Left lobe of liver (tissue), 2 donors: Measurements from ENCODE around the gene SUDS3. TPM values are rescaled to one million over a fixed set of nuclear protein-coding genes. Genes with fewer than 3 reads are reported as not detected.
"Not testable (repeated sequence)": the region's sequence is repeated elsewhere in the genome, so short reads cannot be mapped to it uniquely, and the experiment has no call there.

Experiments used
- ATAC-seq: fragments of 200-7000 bp; cut with Tn5 transposase; one replicate; pipeline ENCODE4 v1.9.1; 2020; ENCODE audit warnings: mild to moderate bottlenecking, moderate library complexity
- DNase-seq: peaks from one replicate; pipeline ENCODE4 v3.0.0-alpha.2; 2020; ENCODE audit warnings: low spot score
- total RNA-seq: library from RNA; stranded (reverse); gene quantifications from one replicate; pipeline ENCODE4 v1.2.1, GENCODE V29; 2021
- donor health status: DM: no; HTN: no; CAD: no; lungs with moderate emphysema.
- donor health status: DM: no; HTN: yes; CAD: no.

The SUDS3 gene, protein sequence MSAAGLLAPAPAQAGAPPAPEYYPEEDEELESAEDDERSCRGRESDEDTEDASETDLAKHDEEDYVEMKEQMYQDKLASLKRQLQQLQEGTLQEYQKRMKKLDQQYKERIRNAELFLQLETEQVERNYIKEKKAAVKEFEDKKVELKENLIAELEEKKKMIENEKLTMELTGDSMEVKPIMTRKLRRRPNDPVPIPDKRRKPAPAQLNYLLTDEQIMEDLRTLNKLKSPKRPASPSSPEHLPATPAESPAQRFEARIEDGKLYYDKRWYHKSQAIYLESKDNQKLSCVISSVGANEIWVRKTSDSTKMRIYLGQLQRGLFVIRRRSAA
- total RNA-seq, result 10.8 TPM

DNA sequence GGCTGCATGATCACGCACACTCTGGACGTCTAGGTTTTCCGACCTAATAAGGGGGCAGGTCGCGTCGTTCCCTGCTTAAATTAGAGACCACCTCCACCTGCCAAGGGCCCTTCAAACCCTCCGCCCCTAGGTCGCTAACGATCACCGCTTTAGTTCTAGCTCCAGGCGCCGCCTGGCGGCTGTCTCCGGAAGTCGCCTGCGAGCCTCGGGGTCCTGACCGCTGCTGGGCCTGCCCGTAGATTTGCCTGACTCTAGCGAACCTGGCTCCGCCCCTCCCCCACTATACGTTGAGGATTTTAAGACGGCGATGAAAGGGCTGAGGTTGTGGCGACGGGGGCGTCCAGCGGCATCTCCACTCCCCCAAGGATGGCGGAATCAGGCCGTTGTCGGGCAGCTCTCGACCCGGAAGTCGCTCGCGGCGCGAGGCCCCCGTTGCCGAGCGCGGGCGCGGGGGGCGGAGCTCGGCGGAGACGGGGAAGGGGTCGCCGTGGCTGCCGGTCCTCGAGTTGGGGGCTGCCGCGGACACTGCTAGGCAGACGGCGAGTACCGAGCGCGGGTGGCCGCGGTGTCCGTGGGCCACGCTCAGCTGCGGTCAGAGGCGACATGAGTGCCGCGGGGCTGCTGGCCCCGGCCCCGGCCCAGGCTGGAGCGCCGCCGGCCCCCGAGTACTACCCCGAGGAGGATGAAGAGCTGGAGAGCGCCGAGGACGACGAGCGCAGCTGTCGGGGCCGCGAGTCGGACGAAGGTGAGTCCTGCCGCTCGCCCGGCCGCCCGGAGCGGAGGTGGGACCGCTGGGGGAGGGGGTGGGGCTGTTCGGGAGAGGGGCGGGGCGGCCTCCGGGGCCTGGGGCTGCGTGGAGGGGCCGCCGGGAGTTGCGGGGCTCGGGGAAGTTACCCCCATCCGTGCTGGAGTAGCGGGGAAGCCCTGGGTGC, at the start of gene SUDS3:
Gene SUDS3, plus strand, starts transcription at position 467 of the 932 bp plus-strand sequence. Its CDS starts 137 bp downstream, at position 604.
- ATAC-seq (peak; percentile 68), DNase-seq (peak; percentile 94)

DNA sequence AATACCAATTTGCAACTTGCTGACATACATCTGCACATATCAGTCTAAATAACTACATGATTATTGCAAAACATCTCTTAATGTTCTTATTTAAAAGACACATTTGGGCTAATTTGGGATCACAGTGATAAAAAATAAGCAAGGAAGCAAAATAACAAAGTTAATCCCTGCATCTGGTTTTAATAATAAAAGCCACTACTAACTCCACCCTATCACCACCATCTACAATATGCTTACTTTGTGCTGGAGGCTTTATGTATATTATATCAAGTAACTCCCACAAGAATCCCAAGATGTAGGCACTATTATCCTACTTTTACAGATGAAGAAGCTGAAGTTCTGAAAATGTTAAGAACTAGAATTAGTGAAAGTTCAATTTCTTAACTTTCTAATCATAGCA, 49.4 kb upstream of the SUDS3 start:
- no peak for DNase-seq
- no peak for ATAC-seq

DNA sequence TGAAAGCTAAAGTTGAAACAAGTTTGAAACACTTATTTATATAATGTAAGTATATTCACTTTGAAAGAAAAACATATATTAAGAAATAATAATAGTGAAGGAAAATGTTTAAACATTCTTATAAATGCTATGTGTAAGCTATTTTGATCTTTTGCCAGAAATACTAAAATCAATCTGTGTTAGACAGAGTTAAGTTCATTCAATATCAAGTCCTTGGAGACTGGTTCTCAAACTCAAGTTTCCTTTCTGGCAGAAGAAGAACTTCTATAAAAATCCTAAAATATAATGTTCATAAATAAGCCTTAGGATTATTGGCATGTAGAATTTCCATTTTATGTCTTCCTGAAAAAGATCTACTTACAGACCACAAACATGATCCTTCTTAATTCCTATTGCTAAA, 49.0 kb upstream of the SUDS3 start:
- DNase-seq (no peak), ATAC-seq (no peak)

DNA sequence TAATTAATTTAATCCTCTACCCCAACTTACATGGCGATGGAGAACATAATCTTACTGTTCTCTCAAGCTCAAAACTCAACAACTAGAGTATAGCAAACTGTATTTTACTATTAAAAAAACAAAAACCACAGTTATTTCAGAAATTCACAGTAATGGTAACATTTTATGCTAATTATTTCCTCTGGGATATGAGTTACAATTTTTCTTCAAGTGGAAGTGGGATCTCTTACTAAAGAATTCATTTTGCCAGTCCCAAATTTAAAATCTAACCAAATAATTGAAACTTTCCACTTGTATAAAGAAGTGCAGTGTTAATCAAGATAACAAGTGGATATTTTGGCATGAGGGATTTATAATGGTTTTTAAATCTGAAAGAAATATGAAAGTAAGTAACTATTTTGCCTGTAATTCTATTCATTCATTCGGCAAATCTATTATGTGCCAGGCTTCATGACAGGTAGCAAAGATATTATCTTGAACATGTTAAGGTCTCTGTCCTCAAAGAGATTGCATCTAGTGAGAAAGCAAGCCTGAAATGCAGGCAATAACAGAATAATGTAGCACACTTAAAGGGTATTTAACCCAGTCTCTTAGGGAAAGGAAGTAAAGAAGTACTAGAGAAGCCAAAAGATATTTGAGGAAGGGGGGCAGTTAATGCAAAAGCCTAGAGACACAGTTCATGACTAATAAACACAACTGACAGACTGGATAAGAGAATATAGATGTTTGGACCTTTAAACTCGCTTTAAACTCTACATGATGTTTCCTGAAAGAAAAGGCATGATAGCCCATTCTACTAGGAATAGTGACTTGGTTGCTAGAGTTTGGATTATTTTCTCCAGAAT, 47.6 kb upstream of the SUDS3 start:
- no peak for ATAC-seq
- DNase-seq, result no peak

DNA sequence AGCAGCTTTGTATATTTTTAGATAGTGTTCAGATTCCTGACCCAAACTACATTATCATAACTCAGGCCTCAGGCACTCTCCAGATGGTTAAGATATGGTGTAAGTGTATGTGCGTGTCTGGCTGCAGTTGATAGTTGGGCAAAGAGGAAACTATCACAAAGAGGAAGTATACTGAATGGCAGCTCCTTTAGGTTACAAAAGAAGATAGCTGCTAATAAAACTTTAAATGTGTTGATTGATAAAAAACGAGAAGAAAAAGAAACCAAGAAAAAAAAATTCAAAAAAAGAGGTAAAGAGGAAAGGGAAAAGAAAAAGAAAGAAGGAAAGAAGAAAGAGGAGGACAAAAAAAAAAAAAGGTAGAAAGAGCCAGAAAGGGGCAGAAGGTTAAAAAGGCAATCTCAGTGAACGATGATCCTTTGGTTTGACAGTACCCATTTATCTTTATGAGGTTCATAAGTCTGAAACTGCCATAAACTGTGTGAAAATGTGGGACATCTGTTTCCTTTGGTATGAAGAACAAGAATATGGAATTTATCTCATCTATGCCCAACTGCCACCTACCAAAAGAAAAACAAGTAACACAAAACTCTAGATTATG, 45.8 kb upstream of the SUDS3 start:
- ATAC-seq, result peak; percentile 19

DNA sequence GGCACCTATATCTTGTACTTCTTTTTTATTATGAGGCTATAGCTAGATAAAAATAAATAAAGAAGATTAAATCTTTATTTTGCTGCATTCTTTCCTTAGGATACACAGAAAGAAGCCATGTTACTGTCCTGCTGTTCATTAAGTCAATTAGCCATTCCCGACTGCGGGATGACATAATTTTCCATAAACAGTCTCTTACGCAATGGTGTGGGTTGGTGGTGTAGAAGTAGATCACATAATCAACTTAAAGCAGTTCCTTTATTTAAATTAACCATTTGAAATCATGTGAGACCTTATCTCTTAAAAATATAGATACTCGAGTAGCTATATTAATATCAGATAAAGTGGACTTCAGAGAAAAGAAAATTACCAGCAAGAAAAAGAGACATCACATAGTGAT, 43.8 kb upstream of the SUDS3 start:
- ATAC-seq (no peak), DNase-seq (no peak)

More for the DNA sequence above, 45.8 kb upstream of the SUDS3 start:
- no peak for DNase-seq

DNA sequence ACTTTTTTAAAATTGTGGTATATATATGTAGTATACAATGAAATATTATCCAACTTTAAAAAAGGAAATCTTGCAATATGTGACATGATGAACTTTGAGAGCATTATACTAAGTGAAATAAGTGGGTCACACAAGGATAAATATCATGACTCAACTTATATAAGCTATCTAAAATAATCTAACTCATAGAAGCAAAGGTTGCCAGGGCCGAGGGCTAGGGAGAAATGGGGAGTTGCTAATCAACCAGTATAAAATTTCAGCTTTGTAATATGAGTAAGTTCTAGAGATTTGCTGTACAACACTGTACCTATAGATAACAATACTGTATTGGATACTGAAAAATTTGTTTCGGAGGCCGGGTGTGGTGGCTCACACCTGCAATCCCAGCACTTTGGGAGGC, 42.1 kb upstream of the SUDS3 start:
- no peak for DNase-seq
- ATAC-seq, result no peak

DNA sequence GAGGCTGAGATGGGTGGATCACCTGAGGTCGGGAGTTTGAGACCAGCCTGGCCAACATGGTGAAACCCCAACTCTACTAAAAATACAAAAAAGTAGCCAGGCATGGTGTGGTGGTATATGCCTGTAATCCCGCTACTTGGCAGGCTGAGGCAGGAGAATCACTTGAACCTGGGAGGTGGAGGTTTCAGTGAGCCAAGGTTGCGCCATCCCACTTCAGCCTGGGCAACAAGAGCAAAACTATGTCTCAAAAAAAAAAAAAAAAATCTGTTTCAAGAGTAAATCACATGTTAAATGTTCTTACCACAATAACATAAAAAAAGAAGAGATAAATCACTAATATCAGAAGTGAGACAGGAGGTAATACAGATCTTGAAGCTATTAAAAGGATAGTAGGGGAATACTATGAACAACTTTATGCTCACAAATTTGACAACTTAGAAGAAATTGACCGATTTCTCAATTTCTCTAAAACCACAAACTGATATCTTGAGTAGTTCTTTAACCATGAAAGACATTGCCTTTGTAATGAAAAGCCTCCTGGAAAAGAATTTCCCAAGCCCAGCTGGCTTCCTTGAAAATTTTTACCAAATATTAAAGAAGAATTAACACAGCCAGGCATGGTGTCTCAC, 41.3 kb upstream of the SUDS3 start:
- ATAC-seq (no peak), DNase-seq (no peak)

DNA sequence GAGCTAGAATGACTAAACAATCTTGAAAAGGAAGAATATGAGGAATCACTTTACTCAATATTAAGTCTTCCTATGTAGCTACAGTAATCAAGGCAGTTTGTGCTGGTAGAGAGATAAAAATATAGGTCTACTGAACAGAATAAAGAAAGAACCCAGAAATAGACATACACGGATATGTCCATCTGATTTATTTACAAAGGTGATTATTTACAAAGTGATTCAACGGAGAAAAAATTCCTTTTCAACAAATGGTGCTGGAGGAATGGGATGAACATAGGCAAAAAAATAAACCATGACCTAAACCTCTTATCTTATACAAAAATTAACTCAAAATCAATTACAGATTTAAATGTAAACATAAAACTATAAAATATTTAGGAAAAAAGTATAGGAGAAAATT, 40.2 kb upstream of the SUDS3 start:
- ATAC-seq (no peak), DNase-seq (no peak)

DNA sequence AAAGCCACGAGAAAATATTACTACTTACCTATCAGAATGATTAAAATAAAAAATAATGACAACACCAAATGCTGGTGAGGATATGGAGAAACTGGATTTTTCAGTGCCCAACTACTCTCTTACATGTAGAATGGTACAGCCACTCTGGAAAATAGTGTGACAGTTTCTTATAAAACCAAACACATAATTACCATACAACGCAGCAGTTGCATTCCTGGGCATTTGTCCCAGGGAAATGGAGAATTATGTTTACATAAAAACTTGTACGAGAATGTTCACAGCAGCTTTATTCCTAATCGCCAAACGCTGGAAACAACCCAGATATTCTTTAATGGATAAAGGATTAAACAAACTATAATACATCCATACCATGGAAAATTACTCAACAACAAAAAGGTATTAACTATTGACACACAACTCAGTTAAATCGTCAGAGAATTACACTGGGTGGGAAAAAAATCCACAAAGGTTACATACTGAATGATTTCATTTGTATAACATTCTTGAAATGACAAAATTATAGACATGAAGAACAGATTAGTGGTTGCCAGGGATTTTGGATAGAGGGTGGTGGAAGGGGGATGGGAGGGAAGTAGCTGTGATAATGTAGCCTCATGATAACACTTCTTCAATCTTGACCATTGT, 39.0 kb upstream of the SUDS3 start:
- DNase-seq, result no peak
- ATAC-seq, result no peak

DNA sequence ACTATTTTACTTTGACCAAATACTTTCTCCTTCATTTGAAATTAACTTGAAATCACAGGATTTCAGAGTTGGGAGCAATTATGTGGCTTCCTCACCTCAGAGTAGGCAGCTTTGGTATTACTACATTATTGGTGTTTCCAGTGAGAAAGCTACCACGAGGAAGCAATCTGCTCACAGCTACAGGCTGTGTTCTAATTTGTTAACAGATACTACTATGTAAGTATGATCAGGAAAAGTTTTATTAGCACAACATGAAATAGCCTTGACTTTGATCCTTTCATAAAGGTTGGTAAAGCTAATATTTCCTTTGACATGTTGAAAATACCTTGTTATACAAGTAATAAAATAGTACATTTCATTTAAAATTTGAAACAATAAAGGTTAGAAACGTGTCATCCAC, 34.3 kb upstream of the SUDS3 start:
- ATAC-seq, result peak; percentile 36

DNA sequence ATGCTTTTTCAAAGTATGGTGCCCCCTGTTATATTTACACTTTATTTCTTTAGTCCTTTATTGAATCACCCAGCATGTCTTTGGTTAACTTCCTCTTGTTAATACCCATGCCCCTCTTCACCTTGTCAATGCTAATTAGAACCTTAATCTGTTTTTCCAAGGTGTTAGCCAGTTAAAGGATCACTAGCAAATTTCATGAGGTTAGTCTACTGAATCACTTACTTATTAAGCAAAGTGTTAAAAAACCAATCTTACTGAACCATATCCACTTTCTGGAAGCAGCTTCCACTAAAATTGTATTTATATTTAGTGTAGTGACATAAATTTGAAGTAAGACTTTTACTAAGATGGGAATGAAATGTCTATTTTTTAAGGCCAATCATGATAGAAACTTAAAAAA, 31.5 kb upstream of the SUDS3 start:
- ATAC-seq, result no peak
- DNase-seq, result no peak

More for the DNA sequence above, 34.3 kb upstream of the SUDS3 start:
- DNase-seq, result no peak

DNA sequence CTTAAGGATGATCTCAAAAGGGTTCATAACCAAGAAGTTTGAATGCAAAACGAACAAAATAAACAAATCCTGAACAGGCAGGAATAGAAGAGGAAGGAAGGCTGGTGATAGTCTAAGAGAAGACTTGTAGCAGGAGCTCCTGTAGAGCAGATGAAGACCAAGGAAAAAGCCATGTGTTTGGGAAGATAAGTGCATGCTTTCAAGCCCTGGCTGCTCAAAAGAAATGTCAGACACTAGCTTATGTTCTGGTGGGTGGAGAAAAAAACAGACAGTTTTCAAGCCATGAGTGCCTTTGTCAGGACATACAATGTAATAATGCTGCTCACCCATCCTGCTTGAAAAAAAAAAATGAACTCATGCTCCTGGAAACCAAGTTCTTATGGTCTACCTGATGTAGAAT, 31.0 kb upstream of the SUDS3 start:
- no peak for DNase-seq
- ATAC-seq, result no peak

DNA sequence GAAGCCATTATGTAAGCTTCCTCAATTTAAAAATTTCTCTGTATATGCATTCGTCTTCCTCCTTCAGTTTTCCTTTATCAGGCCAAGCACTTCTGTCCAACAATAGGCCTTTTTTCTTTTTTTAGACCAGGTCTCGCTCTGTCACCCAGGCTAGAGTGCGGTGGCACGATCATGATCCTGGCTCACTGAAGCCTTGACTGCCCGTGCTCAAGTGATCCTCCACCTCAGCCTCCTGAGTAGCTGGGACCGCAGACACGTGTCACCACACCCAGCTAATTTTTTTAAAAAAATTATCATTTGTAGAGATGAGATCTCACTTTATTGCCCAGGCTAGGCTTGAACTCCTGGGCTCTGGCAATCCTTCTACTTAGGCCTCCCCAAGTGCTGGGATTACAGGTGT, 29.5 kb upstream of the SUDS3 start:
- ATAC-seq (no peak), DNase-seq (no peak)

DNA sequence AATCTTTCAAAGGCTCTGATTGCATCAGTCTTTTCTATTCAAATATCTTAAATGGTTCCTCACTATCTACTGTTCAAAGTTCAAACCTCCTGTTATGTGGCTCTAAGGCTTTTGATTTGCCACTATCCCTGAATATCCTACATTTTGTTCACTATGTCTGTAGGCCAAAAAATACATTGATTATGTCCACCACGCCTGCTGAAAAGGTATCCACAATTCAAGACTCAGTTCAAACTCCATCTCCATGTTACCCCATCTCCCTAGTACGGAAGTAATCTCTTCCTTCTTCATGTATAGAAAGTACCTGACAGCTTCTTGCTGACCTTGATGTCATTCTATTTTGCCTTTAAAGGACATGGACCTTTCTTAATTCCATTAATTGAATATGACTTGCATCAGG, 28.4 kb upstream of the SUDS3 start:
- ATAC-seq, result no peak
- no peak for DNase-seq

DNA sequence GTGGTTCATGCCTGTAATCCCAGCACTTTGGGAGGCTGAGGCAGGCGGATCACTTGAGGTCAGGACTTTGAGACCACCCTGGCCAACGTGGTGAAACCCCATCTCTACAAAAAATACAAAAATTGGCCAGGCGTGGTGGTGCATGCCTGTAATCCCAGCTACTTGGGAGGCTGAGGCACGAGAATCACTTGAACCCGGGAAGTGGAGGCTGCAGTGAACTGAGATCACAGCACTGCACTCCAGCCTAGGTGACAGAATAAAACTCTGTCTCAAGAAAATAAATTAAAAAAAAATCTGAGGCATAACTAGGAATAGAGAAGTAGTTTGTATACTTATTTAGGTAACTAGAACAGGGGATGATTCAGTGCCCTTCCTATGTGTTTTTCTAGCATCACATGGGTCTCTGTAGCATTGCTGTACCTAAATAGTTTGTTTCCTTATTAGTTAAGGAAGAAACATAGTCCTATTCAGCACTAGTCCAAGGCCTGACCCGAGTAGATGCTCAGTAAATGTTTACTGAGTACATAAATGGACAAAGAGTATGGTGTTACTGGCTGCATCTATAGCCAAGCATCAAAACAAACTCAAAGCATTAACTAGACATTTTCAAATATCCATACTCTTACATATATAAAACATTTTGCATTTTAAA, 25.3 kb upstream of the SUDS3 start:
- no peak for ATAC-seq
- DNase-seq, result no peak

DNA sequence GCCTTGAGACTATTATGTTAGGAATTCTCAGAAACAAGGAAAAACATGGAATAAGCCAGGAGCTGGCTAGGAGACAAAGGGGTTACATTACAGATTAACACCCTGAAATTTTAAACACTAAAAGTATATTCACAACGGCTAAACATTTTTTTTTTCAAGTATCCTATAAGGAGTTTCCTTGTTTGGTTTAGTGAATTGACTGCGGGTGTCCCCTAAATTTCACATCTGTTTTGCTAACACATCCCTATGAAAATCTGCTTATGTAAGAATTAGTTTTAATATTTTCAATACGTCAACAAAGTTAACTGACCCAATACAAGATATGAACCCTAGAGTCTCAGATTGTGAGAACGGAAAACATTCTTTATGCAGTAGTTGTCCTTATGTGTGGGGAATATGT, 22.6 kb upstream of the SUDS3 start:
- no peak for DNase-seq
- ATAC-seq, result no peak

DNA sequence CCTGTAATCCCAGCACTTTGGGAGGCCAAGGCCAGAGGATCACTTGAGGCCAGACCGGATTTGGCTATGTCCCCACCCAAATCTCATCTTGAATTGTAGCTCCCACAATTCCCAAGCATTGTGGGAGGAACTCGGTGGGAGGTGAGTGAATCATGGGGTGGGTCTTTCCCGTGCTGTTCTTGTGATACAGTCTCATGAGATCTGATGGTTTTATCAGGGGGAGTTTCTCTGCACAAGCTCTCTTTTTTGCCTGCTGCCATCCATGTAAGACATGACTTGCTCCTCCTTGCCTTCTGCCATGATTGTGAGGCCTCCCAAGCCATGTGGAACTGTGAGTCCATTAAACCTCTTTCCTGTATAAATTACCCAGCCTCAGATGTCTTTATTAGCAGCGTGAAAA, 21.9 kb upstream of the SUDS3 start:
- not testable (repeated sequence) for DNase-seq, ATAC-seq

DNA sequence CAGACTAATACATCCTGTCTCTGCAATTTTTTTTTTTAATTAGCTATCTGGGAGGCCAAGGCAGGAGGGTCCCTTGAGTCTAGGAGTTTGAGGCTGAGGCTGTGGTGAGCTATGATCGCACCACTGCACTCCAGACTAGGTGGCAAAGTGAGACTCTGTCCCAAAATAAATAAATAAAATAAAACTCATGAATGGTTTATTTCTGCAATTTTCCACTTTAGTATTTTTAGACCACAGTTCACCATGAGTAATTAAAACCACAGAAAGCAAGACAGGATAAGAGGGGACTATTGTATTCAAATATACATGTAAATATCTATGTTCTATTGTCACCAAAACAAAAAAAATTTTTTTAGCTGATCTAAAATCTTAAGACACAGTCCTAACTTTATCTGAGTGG, 21.5 kb upstream of the SUDS3 start:
- DNase-seq (no peak), ATAC-seq (no peak)
